Measurements from ENCODE around the gene CADPS2.

The CADPS2 gene

GRCh38 chr7:122517576-122517975, 368.7 kb downstream of the CADPS2 start:
- no peak for DNase-seq

GRCh38 chr7:122515404-122515803, 370.9 kb downstream of the CADPS2 start:
- no peak for DNase-seq

DNA sequence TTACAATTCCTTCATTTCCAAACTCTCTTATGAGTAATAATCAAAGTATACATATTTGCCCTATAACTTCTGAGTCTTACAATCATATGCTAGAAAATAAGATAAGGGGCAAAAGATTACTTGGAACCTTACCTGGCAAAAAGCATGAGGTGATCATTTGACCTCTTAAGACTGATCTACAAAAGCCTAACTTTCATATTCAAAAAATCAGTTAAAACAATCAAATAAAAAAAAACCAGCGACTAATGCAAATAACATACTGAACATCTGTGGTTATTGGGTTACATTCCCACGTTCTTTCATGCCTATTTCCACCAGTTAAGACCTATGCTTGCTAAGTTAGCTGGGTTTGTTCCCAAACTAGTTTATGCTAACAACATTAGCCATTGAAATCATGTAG, 375.0 kb downstream of the CADPS2 start:
- no peak for DNase-seq

DNA sequence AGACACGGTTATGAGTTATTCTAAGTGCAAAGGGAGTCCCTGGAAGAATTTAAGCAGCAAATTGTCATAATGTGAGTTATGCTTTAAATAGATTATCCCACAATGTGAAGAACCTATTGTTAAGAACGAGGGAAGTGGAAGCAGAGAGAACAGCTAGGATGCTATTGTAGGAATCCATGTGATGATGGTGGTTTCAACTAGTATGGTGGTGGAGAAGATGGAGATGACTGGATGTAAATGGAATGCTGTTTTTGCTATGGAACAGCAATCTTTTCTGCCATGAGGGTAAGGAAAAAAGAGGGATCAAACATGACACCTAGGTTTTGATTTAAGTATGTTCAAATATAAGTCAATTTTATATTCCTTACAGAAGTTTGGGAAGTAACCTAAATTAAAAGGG, 378.7 kb downstream of the CADPS2 start:
- DNase-seq, result no peak

- DNase-seq, result no peak
Measured at GRCh38 chr7:122492007-122492406, 394.3 kb downstream of the CADPS2 start.

DNA sequence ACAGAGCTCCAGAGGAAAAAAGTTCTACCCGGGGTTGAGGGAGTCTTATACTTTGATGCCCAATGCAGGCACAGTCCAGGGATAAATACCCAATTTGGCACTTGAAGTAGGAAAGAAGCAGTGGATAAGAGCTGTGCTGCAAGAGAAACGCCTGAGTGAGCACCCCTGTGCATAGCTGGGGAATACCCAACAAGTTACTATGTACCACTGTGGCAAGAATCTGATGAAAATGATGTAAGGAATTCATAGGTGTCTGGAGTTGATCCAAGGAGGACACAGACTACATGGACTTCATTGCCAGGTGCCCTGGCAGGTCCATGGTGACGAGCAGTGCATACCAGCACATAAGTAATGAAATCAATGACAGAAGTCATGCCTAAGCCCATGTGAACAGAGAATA, 398.0 kb downstream of the CADPS2 start:
- DNase-seq, result no peak

GRCh38 chr7:122487131-122487530, 399.1 kb downstream of the CADPS2 start:
- DNase-seq, result no peak

DNA sequence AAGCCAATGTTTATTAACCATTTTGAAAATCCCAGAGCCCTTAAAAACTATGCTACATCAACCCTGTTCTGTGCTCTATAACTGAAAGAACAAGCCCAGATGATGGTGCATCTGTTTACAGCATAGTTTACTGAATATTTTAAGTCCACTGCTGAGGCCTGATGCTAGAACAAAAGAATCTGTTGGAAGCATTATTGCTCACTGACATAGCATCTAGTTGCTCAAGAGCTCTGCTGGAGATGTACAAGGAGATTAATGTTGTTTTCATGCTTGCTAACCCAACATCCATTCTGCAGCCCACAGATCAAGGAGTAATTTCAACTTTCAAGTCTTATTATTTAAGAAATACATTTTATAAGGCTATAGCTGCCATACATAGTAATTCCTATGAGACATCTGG, 400.4 kb downstream of the CADPS2 start:
- DNase-seq, result no peak

DNA sequence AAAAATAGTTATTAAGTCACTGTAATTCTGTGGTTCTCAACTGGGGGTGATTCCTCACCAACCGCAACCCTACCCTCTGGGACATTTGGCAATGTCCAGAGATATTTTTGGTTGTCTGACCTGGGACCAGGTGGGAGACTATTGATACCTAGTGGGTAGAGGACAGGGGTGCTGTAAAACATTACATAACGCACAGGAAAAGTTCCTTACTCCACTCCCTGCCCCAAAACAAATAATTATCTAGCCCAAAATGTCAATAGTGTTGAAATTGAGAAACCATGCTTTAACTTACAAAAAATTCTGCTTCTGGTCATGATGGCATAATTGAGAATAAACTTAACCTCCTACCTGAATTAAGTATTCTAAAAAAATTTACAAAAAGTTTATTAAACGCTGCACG, 404.0 kb downstream of the CADPS2 start:
- no peak for DNase-seq

DNA sequence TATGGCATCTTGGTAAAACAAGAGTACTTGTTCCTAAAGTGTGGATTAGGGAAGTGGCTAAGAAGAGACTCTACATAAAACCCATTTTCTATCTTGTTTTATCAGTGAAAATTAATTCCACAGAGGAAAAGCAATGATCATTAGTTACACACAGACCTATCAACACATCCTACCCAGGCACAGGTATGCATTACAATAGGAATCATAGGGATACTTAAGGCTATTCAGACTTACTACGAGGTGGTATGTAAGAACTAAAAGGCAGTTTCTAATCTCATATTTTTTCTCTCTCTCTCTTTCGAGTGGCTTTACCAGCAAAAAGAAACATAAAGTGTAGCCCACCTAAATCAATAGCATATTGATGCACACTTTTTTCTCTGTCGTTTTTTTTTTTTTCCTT, 415.4 kb downstream of the CADPS2 start:
- no peak for DNase-seq

DNA sequence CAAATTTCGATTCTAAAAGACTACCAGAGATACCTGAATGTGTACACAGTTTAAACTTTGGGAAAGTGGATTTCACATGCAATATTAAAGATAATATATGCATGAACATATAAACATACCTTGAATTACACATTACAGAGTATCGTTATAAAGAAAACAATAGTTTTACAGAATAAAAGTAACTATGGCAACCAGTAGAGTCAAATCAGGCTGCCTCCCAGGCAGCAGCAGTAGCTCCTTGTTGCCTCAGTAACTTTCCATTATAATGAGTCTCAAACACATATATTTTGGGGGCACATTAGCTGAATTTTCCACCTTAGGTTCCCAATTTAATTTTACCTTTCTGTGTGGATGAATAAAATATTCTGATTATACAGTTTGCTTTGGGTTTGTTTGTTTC, 417.3 kb downstream of the CADPS2 start:
- DNase-seq, result no peak

GRCh38 chr7:122467661-122468449, 418.4 kb downstream of the CADPS2 start:
- no peak for DNase-seq

- no peak for DNase-seq
Measured at GRCh38 chr7:122465296-122465695, 421.0 kb downstream of the CADPS2 start.

DNA sequence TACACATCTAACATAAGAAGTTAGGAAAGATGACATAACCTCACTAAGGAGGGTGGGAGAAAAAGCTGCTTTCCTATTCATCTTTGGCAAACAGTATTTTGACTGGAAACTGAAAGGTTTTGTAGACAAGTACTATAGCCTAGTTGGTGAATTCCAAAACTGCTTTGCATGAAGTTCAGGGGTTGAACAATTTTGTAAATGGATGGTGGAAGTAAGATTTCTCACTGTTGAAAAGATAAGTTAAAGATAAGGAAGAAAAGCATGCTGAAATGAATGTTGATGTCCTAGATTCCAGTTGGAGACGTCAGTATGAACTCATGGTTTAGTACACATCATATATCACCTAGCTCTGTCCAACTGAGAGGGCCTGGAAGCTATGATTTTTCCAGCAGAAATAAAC, 422.6 kb downstream of the CADPS2 start:
- no peak for DNase-seq

DNA sequence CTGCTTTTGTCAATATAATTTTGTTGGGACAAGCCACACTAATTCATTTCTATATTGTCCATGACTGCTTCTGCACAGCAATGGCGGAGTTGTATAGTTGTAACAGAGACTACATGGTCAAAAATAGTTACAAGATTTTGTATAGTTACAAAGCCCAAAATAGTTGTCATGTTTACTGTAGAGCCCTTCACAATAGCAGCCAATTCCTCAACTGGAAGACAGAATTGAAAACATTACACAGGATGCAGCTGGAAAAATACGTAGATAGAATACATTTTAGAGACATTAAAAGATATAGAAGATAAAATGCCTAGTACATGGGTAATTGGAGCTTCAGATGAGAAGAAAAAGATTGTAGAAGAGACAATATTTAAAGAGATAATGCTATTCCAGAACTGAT, 425.3 kb downstream of the CADPS2 start:
- no peak for DNase-seq

DNA sequence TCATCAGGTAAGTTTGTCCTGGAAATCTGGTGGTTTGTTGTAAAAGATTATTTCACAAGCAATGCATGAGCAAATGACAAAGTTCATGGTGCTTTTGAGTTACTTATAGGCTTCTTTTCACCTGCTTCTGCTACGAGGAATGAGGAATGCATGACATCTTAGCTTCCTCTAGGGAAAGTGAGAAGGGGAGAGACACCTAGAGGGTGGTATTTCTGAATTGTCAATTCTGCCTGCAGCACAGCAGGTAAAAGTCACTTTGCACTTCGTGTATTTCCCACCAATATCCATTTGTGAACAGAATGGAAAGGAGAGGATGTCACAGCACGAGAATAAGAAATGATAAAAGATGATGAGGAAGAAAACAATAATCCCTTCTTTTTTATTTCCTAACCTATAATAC, 428.3 kb downstream of the CADPS2 start:
- no peak for DNase-seq

GRCh38 chr7:122457325-122457724, 428.9 kb downstream of the CADPS2 start:
- DNase-seq, result no peak

GRCh38 chr7:122454776-122455507, 431.3 kb downstream of the CADPS2 start:
- DNase-seq, result no peak

DNA sequence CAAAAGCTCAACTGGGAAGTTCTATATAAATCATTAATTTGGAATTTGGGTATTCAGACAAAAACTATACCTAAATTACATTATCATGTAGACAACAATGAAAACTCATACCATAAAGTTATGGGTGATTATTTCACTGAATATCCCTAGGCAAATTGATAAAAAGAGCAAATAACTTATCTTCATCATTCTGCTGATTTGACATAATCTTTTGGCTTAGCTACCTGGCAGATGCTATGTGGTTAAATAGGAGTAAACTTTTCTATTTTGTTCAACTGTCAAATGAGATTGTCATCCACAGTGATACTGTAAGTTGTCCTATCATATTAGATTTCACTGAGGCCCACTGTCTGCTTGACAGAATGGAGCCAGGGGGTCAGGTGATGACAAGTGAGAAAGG, 432.8 kb downstream of the CADPS2 start:
- DNase-seq, result no peak

- DNase-seq, result no peak
Measured at GRCh38 chr7:122448893-122449589, 437.2 kb downstream of the CADPS2 start.

DNA sequence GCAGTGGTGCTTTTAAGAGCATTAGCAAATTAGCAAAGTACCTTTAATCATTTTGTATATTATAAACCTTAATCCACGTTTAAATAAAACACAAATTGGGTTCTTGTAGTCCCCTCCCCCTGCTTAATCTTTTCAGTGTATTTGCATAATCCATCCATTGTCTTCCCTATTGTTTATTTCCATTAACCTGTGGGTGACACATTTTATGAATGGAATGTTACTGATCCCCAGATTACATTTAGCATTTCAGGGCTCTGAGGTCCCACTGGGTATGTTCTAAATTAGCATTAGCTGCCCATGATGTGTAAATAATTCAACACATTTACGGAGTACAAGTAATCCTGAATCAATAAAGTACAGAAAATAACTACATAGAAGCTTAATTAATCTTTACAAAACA, 443.3 kb downstream of the CADPS2 start:
- no peak for DNase-seq

- DNase-seq, result no peak
Measured at GRCh38 chr7:122438492-122438891, 447.8 kb downstream of the CADPS2 start.

DNA sequence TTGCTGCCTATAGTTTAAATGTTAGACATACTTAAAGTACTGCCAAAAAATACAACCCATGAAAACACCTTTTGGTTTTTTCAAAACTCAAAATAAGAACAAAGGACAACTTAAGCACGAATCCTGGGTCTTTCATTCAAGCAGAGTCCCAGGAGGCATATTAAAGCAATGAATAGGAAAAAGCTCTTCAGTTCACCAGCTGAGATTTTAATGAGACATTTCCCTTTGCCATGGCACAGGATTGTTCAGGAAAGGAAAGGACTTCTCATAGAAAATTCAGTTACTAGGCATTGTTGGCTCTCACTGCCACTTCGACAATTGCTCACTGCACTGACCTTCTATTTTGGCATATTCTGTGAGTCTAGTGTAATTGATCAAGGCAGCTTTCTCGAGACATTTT, 448.3 kb downstream of the CADPS2 start:
- DNase-seq, result no peak

DNA sequence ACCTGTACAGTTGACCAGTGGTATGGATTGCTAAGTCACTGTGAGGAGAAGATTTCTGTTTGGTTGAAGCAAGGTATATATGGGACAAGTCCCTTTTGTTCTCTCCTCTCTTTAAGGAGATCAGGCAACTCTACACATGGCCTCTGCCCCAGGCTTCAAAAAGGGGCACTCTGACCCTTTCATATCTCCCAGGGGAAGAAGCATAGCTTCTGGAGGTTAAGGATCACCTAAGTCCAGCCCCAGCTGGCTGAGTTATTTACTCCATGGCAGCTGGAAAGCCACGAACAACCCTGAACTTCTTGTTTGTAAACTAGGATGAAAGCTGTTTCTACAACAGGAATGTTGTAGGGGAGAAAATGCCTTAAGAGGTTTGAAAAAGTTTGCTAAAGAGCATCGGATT, 452.5 kb downstream of the CADPS2 start:
- no peak for DNase-seq
